ENCODE results near the gene MPZ.

DNA sequence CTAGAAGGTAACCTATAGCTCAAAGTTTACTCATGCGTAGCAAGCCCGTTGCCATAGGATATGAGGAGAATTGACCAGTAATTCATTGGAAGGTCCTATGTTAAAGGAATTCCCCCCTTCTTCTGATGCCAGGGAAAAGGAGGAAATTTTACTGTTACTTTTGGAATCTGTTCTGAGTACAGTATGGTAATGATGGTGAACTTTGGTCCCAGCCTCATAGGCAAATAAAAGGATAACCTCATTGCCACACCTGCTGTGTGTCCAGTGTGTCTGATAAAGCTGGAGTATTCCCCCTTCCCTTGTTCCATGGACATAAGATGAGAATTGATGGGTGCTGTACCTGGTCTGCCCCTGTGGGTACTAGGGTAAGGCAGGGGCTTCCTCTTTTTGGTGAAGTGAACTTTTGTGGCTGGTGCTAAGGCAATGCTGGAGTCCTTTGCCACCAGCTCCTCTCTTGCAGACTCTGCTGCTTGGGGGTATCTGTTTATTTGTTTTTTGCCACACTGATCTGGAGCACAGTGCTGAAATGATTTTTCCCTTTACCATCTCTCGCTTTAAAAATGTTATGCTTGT is 22.2 kb downstream of the MPZ start:
- TF ChIP-seq, protein P1, sequence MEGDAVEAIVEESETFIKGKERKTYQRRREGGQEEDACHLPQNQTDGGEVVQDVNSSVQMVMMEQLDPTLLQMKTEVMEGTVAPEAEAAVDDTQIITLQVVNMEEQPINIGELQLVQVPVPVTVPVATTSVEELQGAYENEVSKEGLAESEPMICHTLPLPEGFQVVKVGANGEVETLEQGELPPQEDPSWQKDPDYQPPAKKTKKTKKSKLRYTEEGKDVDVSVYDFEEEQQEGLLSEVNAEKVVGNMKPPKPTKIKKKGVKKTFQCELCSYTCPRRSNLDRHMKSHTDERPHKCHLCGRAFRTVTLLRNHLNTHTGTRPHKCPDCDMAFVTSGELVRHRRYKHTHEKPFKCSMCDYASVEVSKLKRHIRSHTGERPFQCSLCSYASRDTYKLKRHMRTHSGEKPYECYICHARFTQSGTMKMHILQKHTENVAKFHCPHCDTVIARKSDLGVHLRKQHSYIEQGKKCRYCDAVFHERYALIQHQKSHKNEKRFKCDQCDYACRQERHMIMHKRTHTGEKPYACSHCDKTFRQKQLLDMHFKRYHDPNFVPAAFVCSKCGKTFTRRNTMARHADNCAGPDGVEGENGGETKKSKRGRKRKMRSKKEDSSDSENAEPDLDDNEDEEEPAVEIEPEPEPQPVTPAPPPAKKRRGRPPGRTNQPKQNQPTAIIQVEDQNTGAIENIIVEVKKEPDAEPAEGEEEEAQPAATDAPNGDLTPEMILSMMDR (IDR thresholded peaks at IDR 0.05), result no peak
- TF ChIP-seq ZFX (IDR thresholded peaks at IDR 0.05; ENCODE audit: borderline replicate concordance), result no peak

Data from 22Rv1 (cell line).